CD14-positive monocyte (primary cell): ENCODE results near the gene PRKAG3. TPM values are rescaled to one million over a fixed set of nuclear protein-coding genes. Genes with fewer than 3 reads are reported as not detected.

Experiments
- DNase-seq, 3 donors: peaks; one replicate each; pipeline ENCODE4 v3.0.0-alpha.2; 2011 to 2022
- H2AFZ ChIP-seq: 2 replicates; pipeline ENCODE4 v1.6.0; 2012; ENCODE audit warnings: mild to moderate bottlenecking, low read depth, low read length, inconsistent platforms; ENCODE audit not compliant: insufficient read depth, poor library complexity, severe bottlenecking
- H3K27ac ChIP-seq, 2 donors: 1 replicate in 1 of 2; 2 replicates in 1 of 2; pipeline ENCODE4 v1.5.1; 2012 to 2013; ENCODE audit warnings: low read length in 2 of 2, control low read depth in 1 of 2, inconsistent platforms in 1 of 2, low read depth in 1 of 2, mild to moderate bottlenecking in 1 of 2
- H3K27me3 ChIP-seq, 2 donors: one replicate each; pipeline versions ENCODE4 v1.6.0 to v1.6.1; 2011 to 2013; ENCODE audit warnings: low read length in 2 of 2; ENCODE audit not compliant: control insufficient read depth in 2 of 2, insufficient read depth in 2 of 2
- H3K36me3 ChIP-seq, 2 donors: replicated peaks in 1 of 2; 1 replicate in 1 of 2; 2 replicates in 1 of 2; pipeline versions ENCODE4 v1.5.1 to v1.6.1; 2012 to 2013; ENCODE audit warnings: low read length in 2 of 2, control low read depth in 1 of 2, inconsistent platforms in 1 of 2, mild to moderate bottlenecking in 1 of 2; ENCODE audit not compliant: insufficient read depth in 2 of 2, control insufficient read depth in 1 of 2
- H3K4me1 ChIP-seq, 2 donors: 1 replicate in 1 of 2; 2 replicates in 1 of 2; pipeline versions ENCODE4 v1.5.1 to v1.6.1; 2012 to 2013; ENCODE audit warnings: low read length in 2 of 2, control low read depth in 1 of 2, inconsistent platforms in 1 of 2, mild to moderate bottlenecking in 1 of 2, moderate library complexity in 1 of 2; ENCODE audit not compliant: insufficient read depth in 2 of 2, control insufficient read depth in 1 of 2
- H3K4me2 ChIP-seq: replicated peaks from 2 replicates; pipeline ENCODE3; 2012; ENCODE audit warnings: low read length, moderate library complexity, mild to moderate bottlenecking; ENCODE audit not compliant: poor library complexity, severe bottlenecking; ENCODE audit errors: extremely low read depth
- H3K4me3 ChIP-seq, 3 experiments: fragments of 200-600 bp in 1 of 3; sonication (generic) in 1 of 3; replicated peaks in 1 of 3; 1 replicate in 2 of 3; 2 replicates in 1 of 3; pipeline ENCODE4 v1.5.1; 2011 to 2013; ENCODE audit warnings: low read length in 3 of 3, mild to moderate bottlenecking in 3 of 3, control low read depth in 2 of 3, low read depth in 2 of 3, inconsistent platforms in 1 of 3, moderate library complexity in 1 of 3
- H3K79me2 ChIP-seq: 2 replicates; pipeline ENCODE4 v1.6.0; 2012; ENCODE audit warnings: mild to moderate bottlenecking, control low read depth, inconsistent platforms, low read length, moderate library complexity; ENCODE audit not compliant: insufficient read depth
- H3K9ac ChIP-seq: 2 replicates; pipeline ENCODE4 v1.6.0; 2017; ENCODE audit warnings: low read length, mild to moderate bottlenecking; ENCODE audit not compliant: insufficient read depth, poor library complexity, severe bottlenecking
- H3K9me3 ChIP-seq, 2 donors: replicated peaks in 1 of 2; 1 replicate in 1 of 2; 2 replicates in 1 of 2; pipeline versions ENCODE4 v1.5.1 to v1.6.1; 2012 to 2013; ENCODE audit warnings: low read length in 2 of 2, control low read depth in 1 of 2; ENCODE audit not compliant: control insufficient read depth in 1 of 2, insufficient read depth in 1 of 2
- H4K20me1 ChIP-seq: 2 replicates; pipeline ENCODE4 v1.6.0; 2012; ENCODE audit warnings: mild to moderate bottlenecking, low read length, control low read depth, moderate library complexity; ENCODE audit not compliant: insufficient read depth
- H3K27ac Mint-ChIP-seq, 7 donors: one replicate each; pipeline ENCODE4 v1.8.0; 2020; ENCODE audit warnings: mild to moderate bottlenecking in 7 of 7, mixed read lengths in 7 of 7, moderate library complexity in 6 of 7, inconsistent platforms in 2 of 7
- H3K27me3 Mint-ChIP-seq, 3 donors: one replicate each; pipeline ENCODE4 v1.8.0; 2021 to 2022; ENCODE audit warnings: low read depth in 3 of 3, mild to moderate bottlenecking in 3 of 3, mixed read lengths in 3 of 3, moderate library complexity in 3 of 3, inconsistent platforms in 1 of 3
- H3K36me3 Mint-ChIP-seq, 2 donors: one replicate each; pipeline ENCODE4 v1.8.0; 2020; ENCODE audit warnings: mixed read lengths in 2 of 2, inconsistent platforms in 1 of 2, mild to moderate bottlenecking in 1 of 2
- H3K4me1 Mint-ChIP-seq: one replicate; pipeline ENCODE4 v1.8.0; 2020; ENCODE audit warnings: mild to moderate bottlenecking, mixed read lengths
- H3K4me3 Mint-ChIP-seq, 2 donors: one replicate each; pipeline ENCODE4 v1.8.0; 2020; ENCODE audit warnings: mild to moderate bottlenecking in 2 of 2, mixed read lengths in 2 of 2, moderate library complexity in 1 of 2
- H3K9me3 Mint-ChIP-seq, 7 donors: one replicate each; pipeline ENCODE4 v1.8.0; 2020 to 2022; ENCODE audit warnings: mixed read lengths in 7 of 7, mild to moderate bottlenecking in 6 of 7, moderate library complexity in 6 of 7, inconsistent platforms in 2 of 7
- CTCF ChIP-seq: fragments of 200-600 bp; IDR thresholded peaks from one replicate; pipeline ENCODE4 v1.8.0; 2022; ENCODE audit warnings: antibody characterized with exemption, mild to moderate bottlenecking
- WGBS: methylation state at CpG from one replicate; pipeline ENCODE4 v1.1.5; 2013; ENCODE audit warnings: missing lambda C conversion rate; ENCODE audit not compliant: insufficient coverage; 5-methylcytosine and 5-hydroxymethylcytosine counted together
- intact Hi-C, 2 donors: fragments of 100-400 bp; cut with micrococcal nuclease; formaldehyde crosslinking; loops; one replicate each; pipeline versions ENCODE4 v1.15.0 to v1.15.1; 2023
- polyA plus RNA-seq, 3 donors: library from polyadenylated mRNA; depleted of rRNA in 1 of 3; unstranded in 2 of 3; stranded (reverse) in 1 of 3; fragments of 300-500 nt in 2 of 3; fragments of >200 nt in 1 of 3; fragmentation: Illumina TruSeq in 2 of 3; gene quantifications; 1 replicate in 2 of 3; 2 replicates in 1 of 3; pipeline ENCODE4 v1.2.3, GENCODE V29; 2012 to 2021

Gene PRKAG3
- polyA plus RNA-seq, 3 donors = not detected

- no peak for TF ChIP-seq CTCF
- Mint-ChIP-seq H3K27ac (no peak overlapping the region), H3K36me3 (peaks cover 4% of the 10 kb centered on the region in 2 donors), H3K9me3 (peaks cover 0 to 47% (median 11%) of the 10 kb centered on the region in 7 donors), H3K4me3 (peak overlapping the region in 1 of 2 donors; percentile 58), H3K4me1 (peaks cover 31% of the 10 kb centered on the region), H3K27me3 (peaks cover 66 to 86% (median 85%) of the 10 kb centered on the region in 3 donors)
- no peak overlapping the region for H3K27ac ChIP-seq
- no peak overlapping the region for H3K4me3 ChIP-seq
- intact Hi-C loops = loop anchor here in 1 of 2 donors (2.0 kb wide), 1 partner anchor 37 kb away; no protein-coding TSS in a partner anchor
- H3K27me3 ChIP-seq = peaks cover 55 to 70% of the 10 kb centered on the region in 2 donors
- H3K36me3 ChIP-seq = no peaks in the 10 kb centered on the region
- no peak overlapping the region for H2AFZ ChIP-seq
- no peaks in the 10 kb centered on the region for H3K79me2 ChIP-seq
- H3K9ac ChIP-seq = no peak overlapping the region
- no peak overlapping the region for H3K4me2 ChIP-seq
- 42% methylated on average over 4 of the region's 14 CpGs for WGBS
- DNase-seq = no peak
- H3K4me1 ChIP-seq = peaks cover 16 to 29% of the 10 kb centered on the region in 2 donors
- peaks cover 0 to 23% of the 10 kb centered on the region in 2 donors for H3K9me3 ChIP-seq
- no peaks in the 10 kb centered on the region for H4K20me1 ChIP-seq
These were observed 23.9 kb upstream of the PRKAG3 start for GRCh38 chr2:218855305-218856166.

- Mint-ChIP-seq H3K36me3 (peaks cover 4% of the 10 kb centered on the region in 2 donors), H3K9me3 (peaks cover 0 to 40% (median 7%) of the 10 kb centered on the region in 7 donors), H3K27ac (no peak overlapping the region), H3K4me3 (peak overlapping the region in 1 of 2 donors; percentile 4), H3K27me3 (peaks cover 62 to 83% (median 83%) of the 10 kb centered on the region in 3 donors), H3K4me1 (peaks cover 25% of the 10 kb centered on the region)
- intact Hi-C loops = no loop called here
- Histone ChIP-seq H3K27ac (no peak overlapping the region), H3K4me1 (peaks cover 16 to 22% of the 10 kb centered on the region in 2 donors), H3K4me3 (no peak overlapping the region), H4K20me1 (no peaks in the 10 kb centered on the region), H3K79me2 (no peaks in the 10 kb centered on the region), H3K27me3 (peaks cover 48 to 63% of the 10 kb centered on the region in 2 donors), H3K9me3 (peaks cover 0 to 17% of the 10 kb centered on the region in 2 donors), H3K36me3 (no peaks in the 10 kb centered on the region), H3K4me2 (no peak overlapping the region), H2AFZ (no peak overlapping the region), H3K9ac (no peak overlapping the region)
- WGBS = 70% methylated on average over 2 of the region's 5 CpGs
- TF ChIP-seq CTCF = no peak
- no peak for DNase-seq
These were observed 23.3 kb upstream of the PRKAG3 start for GRCh38 chr2:218854860-218855259.
